Measurements from ENCODE around the gene JAG1. TPM values are rescaled to one million over a fixed set of nuclear protein-coding genes. Genes with fewer than 3 reads are reported as not detected.

Gene JAG1
- total RNA-seq, 4 donors from 2014 or later: 34.3 to 81.9 (median 45.7) TPM

- ATAC-seq: no peak
- peak overlapping the region; percentile 4 to 99 (median 96) for H3K27ac ChIP-seq
- H3K36me3 ChIP-seq: peaks cover 0 to 3% of the 10 kb centered on the region in 2 donors
- H3K27me3 ChIP-seq: peaks cover 8% of the 10 kb centered on the region
- TF ChIP-seq EP300 (IDR thresholded peaks at IDR 0.05) (no peak), POLR2A (IDR thresholded peaks at IDR 0.05) (no peak), POLR2AphosphoS5 (IDR thresholded peaks at IDR 0.05) (no peak), CTCF (IDR thresholded peaks at IDR 0.05) (no peak)
- H3K4me3 ChIP-seq: peak overlapping the region; percentile 58 to 89
- WGBS, 2 donors (ENCODE audit: low coverage in 1 of 2): 0 to 2% methylated on average over 8 to 23 of the region's 73 CpGs
- no peaks in the 10 kb centered on the region for H3K9me3 ChIP-seq
- peaks cover 0 to 62% (median 0%) of the 10 kb centered on the region in 3 donors for H3K4me1 ChIP-seq
These were observed 490 bp downstream of the JAG1 start for GRCh38 chr20:10673176-10673841.

GRCh38 chr20:10672624-10673127 is 1.1 kb downstream of the JAG1 start:
- Histone ChIP-seq H3K27me3 (peaks cover 8% of the 10 kb centered on the region), H3K36me3 (peaks cover 0 to 9% of the 10 kb centered on the region in 2 donors), H3K4me1 (peaks cover 0 to 67% (median 0%) of the 10 kb centered on the region in 3 donors), H3K4me3 (peak overlapping the region; percentile 58 to 89), H3K9me3 (no peaks in the 10 kb centered on the region), H3K27ac (peak overlapping the region; percentile 31 to 99 (median 96))
- no peak for ATAC-seq
- TF ChIP-seq POLR2AphosphoS5 (IDR thresholded peaks at IDR 0.05) (no peak), POLR2A (IDR thresholded peaks at IDR 0.05) (peak in 1 of 2 donors; percentile 5)
- WGBS, 2 donors (ENCODE audit: low coverage in 1 of 2): 0% methylated on average over 1 of the region's 47 CpGs; no CpG with 5 or more reads in 1 of the 2 donors

- H3K4me3 ChIP-seq: peak overlapping the region; percentile 58 to 89
- peak; percentile 21 for ATAC-seq
- TF ChIP-seq POLR2AphosphoS5 (IDR thresholded peaks at IDR 0.05) (peak; percentile 48), CTCF (IDR thresholded peaks at IDR 0.05) (no peak), POLR2A (IDR thresholded peaks at IDR 0.05) (no peak), EP300 (IDR thresholded peaks at IDR 0.05) (no peak)
- whole genome bisulfite sequencing, 2 donors (ENCODE audit: low coverage in 1 of 2): 0% methylated on average over 1 to 5 of the region's 42 CpGs
- H3K4me1 ChIP-seq: peaks cover 0 to 73% (median 0%) of the 10 kb centered on the region in 3 donors
- no peaks in the 10 kb centered on the region for H3K9me3 ChIP-seq
- H3K27me3 ChIP-seq: peaks cover 8% of the 10 kb centered on the region
- peak overlapping the region; percentile 31 to 99 (median 96) for H3K27ac ChIP-seq
- H3K36me3 ChIP-seq: peaks cover 0 to 15% of the 10 kb centered on the region in 2 donors
These were observed 1.7 kb downstream of the JAG1 start for GRCh38 chr20:10671919-10672623.

GRCh38 chr20:10671221-10671918 is 2.4 kb downstream of the JAG1 start:
- 0 to 16% methylated on average over 3 to 6 of the region's 13 CpGs for WGBS, 2 donors (ENCODE audit: low coverage in 1 of 2)
- H3K4me1 ChIP-seq: peaks cover 0 to 80% (median under 1%) of the 10 kb centered on the region in 3 donors

More at GRCh38 chr20:10671221-10671918, 2.4 kb downstream of the JAG1 start:
- Histone ChIP-seq H3K36me3 (peaks cover 0 to 17% of the 10 kb centered on the region in 2 donors), H3K27me3 (peaks cover 8% of the 10 kb centered on the region), H3K9me3 (no peaks in the 10 kb centered on the region), H3K27ac (peak overlapping the region; percentile 11 to 99 (median 96)), H3K4me3 (peak overlapping the region; percentile 58 to 89)
- peak in 3 of 4 experiments; percentile 50 to 62 (median 54) for TF ChIP-seq CTCF (IDR thresholded peaks at IDR 0.05)
- TF ChIP-seq POLR2AphosphoS5 (IDR thresholded peaks at IDR 0.05): peak; percentile 88
- no peak for TF ChIP-seq EP300 (IDR thresholded peaks at IDR 0.05)
- peak; percentile 63 for ATAC-seq
